Activated CD8-positive, alpha-beta memory T cell treated with anti-CD3 and anti-CD28 coated beads for 1 hour (primary cell): Measurements from ENCODE around the gene ATP6V1B1.
A peak's percentile ranks its signal among the peaks of the same experiment; 100 is the strongest.
"Not testable (repeated sequence)": the region's sequence is repeated elsewhere in the genome, so short reads cannot be mapped to it uniquely, and the experiment has no call there.

ENCODE experiments used
- DNase-seq, 2 donors: peaks; one replicate each; pipeline ENCODE4 v3.0.0-alpha.2; 2020; ENCODE audit warnings: low read depth in 1 of 2; ENCODE audit errors: extremely low read depth in 1 of 2

ATP6V1B1 gene

DNA sequence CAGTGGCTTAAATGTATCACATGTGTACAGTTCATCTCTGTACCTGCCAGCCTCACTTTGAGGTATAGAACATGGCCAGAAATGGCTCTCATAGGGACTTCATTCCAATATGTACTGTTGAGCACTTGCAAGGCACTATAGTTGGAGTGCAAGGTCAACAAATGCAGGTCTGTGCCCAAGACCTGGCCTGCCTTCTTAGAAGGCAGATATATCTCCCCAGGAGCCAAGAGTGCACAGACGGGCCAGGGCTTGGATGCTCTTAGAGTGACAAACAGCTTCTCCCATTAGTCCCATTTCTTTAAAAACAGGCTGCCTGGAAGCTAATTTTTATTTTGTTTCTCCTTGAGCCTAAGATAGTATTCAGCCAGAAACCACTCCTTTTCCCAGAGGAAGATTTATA lies 51.7 kb downstream of the ATP6V1B1 start:
- no peak for DNase-seq

DNA sequence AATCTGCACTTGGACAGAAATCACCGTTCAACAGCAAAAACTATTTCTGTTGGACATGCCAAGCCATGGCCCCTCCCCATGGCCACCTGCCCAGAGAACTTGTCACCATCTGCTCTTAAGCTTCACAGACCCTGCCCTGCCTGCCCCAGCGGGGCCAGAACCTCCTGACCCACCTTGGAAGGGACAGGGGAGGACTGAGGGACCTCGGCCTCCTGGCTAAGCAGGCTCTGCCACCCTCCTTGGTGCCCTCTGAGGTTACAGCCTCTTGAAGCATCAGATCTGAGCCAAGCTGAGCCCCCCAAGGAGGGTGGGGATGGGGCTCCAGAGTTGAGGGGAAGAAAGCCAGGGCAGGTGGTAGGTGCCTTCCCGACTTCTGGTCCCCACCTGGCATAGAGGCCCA lies 52.5 kb downstream of the ATP6V1B1 start:
- DNase-seq = no peak

DNA sequence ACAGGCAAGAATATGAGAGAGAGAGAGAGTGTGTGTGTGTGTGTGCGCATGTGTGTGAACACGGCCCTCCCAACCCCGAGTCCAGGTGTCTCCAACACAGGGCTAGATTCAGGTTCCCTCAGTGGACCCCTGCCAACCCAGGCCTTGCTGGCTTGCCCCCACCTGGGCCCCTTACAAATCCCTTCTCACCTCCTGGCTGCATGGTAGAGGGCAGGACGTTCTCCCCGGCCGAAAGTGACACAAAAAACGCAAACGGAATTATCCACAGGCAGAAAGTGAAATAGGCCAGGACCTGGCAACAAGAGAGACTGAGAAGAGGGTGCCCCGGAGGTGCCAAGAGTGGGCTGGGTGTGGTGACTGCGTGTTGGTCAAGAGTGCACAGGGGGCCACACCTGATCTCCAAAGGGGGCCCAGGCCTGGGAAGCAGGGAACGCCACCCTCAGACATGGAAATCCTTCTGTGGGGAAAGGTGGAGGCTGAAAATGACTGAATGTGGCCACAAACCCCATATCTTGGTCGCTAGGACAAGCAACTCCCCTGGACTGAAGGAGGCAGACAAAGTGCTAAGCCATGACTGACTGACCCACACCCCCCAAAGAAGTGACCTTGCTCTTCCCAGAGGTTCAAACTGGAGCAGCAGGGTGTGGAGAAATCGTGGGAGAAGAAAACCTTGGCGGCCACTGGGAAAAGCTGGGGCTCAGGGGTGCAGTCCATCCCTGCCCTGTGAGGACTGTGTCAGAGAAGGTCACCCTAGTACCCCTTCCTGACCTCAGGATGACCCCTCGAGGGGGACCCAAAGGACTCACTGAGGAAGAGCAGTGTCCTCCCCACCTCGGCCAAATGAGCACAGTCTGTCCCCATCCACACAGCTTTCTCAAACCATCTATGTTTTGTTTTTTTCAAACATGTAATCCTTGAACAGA lies 53.3 kb downstream of the ATP6V1B1 start:
- DNase-seq = no peak

DNA sequence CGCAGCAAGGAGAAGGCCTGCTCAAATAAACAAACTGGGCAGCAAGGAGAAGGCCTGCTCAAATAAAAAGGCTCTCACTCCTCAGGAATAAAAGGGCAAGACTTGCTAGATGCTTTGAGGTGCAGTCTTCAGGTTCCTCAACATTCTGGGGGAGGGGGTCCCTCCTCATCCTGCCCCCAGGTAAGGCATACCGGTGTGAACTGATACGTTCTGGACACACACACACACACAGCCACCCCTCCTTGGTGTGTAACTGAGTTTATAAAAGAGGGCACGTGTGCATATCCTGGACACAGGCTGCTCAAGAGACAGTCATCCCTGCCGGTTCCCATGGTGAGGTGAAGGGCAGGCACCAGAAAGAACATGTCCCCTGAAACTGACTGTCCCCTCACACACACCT lies 54.5 kb downstream of the ATP6V1B1 start:
- no peak for DNase-seq

DNA sequence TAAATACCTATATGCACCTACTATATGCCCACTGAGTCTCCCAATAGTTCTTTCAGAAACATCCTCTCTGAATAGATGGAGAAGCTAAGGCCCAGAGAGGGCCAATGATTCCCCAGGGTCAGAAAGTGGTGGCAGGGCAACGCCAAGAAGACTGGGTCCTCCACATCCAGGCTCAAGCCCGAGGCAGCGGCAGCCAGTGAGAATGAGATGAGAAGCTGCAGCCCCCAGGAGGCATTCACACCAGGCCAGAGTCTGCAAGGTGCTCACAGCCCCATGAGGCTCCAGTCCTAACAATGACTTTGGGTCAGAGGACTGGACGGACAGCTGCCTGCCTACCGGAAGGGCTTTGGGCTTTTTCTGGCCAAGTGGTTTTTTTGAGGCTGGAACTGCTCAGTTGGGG lies 55.4 kb downstream of the ATP6V1B1 start:
- no peak for DNase-seq

DNA sequence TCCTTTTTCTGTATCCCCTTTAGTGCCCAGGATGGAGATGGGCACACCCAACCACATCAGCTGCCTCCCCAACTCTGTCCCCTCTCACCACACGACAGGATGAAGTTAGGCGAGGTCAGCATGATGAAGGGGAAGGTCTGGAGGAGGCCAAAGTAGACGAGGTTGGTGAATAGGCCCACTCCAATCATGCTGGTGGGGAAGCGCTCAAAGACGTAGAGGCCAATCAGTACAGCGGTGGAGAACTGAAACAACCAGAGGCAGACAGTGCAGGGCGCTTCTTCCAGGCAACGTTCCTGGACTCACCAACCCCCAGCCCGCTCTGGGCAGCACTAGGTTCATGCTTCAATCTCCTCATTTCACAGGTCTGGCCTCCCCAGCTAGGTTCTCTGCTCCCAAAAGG lies 56.0 kb downstream of the ATP6V1B1 start:
- DNase-seq = no peak

DNA sequence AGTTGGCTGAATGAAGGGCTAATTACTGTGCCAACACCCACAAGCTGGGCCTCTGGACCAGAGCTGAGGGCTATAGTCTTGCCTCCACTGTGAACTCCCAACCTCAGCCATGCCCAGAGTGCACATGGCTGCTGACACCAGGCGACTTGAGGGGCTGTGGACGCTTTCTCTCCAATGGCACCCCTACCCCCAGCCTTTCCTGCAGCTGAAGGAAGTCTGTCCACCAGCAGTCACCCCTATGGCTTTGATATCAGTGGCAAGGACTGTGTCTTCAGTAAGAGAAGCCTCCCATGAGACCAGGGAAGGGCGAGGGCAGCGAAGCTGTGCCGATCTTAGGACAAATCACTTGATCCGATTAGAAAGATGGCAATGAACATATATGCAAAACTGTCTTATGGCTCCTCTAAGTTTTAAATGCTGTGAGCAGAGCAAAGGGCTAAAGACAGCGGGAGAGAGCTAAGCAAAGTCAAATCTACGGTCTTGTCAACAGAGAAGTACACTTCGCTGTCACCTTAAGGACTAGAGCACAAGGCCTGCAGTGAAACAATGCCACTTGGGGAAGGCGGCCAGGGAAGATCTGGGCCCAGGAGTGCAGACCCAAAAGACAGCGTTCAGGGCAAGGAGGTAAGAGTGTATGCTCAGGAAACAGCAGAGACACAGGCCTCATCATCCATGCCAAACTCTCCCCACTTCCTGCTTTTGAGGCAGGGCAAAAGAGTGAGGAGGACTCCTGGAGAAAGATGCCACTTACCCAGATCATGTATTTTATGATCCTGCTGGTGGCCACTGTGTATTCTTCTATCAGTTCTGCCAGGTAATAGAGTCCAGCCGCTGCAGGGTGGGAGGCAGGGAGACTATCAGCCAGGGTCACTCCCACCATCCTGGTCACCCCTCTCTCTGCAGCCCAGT lies 57.5 kb downstream of the ATP6V1B1 start:
- DNase-seq = no peak

DNA sequence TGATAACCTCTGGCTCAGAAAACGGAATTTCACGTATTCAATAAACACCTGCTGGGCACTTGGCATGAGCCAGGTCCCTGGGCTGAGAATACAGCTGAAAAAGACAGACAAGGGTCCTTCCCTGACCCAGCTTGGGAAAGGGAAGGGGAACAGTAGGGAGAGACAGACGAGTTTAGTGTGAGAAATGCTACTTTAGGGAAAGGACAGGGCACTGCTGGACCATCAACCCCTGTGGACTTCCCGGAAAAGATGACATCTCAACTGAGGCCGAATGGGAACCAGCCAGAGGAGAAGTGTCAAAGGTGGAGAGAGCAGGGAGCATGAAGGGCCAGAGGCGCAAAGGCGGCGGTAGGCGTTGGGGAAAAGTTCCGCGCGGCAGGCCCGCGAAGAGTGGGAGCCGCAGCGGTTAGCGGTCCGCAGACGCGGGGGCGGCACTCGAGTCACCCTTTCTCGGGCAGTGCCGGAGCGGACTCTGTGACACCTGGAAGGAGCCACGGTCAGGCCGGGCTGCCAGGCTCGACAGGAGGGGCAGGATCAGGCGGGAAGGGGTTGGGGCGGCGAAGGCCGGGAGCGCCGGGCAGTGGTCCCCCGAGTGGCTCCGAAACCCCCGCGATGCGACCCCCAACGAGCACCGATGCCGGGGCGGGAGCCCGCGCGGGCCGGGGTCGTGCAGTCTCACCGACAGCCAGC lies 58.5 kb downstream of the ATP6V1B1 start:
- DNase-seq = no peak

DNA sequence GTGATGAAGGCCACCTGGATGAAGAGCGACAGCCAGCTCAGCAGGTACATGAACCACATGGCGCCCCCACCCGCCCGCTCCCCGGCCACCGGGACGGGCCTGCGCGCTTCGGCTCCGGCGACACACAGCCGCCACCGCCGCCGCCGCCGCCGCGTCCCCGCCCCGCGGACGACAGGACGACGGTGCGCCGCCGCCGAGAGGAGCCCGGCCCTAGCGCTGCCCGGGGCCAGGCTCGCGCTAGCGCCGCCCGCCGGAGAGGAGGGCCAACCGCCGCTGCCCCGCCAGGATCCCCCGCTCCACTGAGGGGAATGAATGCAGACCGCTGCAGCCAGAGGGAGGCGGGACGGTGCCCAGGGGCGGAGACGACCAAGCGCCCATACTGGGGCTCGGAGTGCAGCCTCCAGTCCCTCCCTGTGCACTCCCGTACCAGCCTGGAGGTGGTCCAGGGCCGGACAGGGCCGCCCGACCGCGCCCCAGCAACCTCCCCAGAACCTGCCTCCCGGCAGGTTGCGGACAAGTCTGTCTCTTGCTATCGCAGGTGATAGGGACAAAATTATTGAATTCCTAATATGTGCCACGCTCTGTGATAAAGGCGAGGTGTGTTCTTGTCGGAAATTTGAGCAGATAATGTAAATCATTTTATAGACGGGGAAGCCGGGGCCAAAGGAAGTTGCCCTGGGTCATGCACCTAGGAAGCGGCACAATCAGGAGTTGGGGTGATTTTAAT lies 59.2 kb downstream of the ATP6V1B1 start, which contains the start of gene TEX261:
TSS of gene TEX261 (minus strand) at position 175 of the 727 bp plus-strand sequence. CDS start at position 59, 116 bp downstream.
- peak; percentile 71 to 86 for DNase-seq

DNA sequence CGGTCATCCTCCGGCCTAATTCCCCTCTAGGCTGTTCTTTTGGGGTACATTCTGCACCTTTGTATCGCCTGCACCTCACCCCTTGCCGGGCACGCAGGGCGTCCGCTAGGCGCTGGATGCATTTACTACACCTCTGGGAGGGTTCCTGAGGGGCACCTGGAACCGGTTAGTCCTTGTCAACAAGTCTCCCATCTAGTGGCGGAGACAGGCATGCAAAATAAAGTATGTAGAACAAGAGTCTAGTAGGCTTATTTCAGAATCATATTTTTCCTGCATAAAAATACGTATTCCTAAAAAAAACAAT lies 59.7 kb downstream of the ATP6V1B1 start:
- DNase-seq = peak in 1 of 2 donors; percentile 21

DNA sequence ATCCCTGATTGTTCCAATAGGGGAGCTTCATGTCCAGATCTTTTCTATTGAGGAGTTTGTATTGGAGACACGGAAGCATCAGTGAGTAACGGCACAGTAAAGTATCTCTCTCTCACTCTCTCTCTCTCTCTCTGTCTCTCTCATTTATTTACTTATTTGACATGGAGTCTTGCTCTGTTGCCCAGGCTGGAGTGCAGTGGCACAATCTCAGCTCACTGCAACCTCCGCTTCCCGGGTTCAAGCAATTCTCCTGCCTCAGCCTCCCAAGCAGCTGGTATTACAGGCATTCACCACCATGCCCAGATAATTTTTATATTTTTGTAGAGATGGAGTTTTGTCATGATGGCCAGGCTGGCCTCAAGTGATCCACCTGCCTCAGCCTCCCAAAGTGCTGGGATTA lies 63.2 kb downstream of the ATP6V1B1 start:
- DNase-seq = not testable (repeated sequence)

DNA sequence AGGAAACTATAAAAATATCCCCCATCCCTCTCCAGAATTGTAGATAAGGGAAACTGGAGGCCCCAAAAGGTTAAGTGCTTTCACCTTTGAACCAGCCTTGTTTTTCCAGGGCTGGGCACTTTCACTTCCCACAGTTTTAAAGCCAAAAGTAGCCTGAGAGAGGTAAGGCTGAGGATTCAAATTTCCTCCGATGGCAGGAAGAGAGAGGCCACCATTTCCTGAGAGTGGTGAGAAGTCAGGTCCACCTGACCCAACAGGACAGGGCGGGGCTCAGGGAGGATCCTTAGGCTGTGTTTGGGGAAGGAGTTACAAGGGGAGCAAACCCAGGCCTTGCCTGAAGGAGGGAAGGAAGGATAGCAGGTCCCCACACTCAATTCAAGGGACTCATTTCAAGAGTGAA lies 63.7 kb downstream of the ATP6V1B1 start:
- no peak for DNase-seq

DNA sequence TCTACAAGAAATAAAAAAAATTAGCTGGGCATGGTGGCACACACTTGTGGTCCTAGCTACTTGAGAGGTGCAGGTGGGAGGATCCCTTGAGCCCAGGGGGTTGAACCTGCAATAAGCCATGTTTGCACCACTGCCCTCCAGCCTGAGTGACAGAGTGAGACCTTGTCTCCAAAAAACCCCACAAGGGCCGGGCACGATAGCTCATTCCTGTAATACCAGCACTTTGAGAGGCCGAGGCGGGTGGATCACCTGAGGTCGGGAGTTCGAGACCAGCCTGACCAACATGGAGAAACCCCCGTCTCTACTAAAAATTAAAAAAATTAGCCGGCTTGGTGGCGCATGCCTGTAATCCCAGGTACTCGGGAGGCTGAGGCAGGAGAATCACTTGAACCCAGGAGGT lies 64.2 kb downstream of the ATP6V1B1 start:
- not testable (repeated sequence) for DNase-seq

DNA sequence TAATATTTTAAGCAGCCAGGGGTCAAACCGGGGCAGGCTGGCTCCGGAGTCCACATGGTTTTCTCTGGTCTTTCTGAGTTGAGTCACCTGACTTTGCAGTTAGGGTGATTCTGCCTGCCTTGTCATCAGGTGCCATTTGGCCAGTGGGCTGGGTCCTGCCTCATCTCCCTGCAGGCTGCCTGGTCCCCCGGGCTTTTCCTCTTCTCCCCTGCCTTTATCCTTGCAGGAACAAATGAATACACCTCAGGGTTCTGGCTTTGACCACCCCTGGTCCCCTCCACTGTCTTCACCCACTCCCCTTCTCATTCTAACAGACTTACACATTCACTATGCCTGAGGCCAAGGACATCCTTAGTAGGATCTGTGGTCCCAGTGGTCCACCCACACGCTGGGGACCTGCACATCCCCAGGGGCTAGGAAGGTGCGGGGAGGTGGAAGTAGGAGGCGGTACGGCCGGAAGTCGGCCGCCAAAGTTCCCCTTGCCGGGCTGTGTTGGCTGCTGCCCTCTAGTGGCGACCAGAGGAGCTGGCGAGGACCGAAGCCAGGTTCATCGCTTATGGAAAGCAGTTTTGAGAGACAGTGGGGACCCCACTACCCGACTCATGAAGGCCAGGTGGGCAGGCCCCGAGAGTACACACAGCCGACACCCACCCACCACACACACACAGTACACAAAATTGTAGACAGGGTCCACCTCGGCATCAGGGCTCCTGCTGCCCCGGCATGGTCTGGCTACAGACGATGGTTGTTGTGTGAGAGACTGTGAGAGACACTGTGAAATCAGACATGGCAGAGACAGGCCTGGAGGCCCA lies 65.3 kb downstream of the ATP6V1B1 start:
- peak; percentile 50 to 69 for DNase-seq

DNA sequence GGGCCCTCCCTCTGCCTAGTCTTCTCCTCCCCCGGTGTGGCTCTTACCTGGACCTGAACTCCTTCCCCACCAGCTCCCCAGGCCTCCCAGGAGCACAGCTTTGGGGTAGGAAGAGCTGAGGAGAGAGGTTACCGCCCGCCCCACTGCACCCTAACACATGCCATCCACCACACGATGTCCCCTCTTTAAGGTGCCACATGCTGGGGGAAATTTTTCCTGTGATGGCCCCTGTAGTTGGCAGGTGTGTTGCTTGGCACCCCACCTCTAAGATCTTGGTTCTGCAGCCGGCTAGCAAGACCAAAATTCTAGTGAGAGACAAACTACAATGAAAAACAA lies 65.9 kb downstream of the ATP6V1B1 start:
- no peak for DNase-seq

DNA sequence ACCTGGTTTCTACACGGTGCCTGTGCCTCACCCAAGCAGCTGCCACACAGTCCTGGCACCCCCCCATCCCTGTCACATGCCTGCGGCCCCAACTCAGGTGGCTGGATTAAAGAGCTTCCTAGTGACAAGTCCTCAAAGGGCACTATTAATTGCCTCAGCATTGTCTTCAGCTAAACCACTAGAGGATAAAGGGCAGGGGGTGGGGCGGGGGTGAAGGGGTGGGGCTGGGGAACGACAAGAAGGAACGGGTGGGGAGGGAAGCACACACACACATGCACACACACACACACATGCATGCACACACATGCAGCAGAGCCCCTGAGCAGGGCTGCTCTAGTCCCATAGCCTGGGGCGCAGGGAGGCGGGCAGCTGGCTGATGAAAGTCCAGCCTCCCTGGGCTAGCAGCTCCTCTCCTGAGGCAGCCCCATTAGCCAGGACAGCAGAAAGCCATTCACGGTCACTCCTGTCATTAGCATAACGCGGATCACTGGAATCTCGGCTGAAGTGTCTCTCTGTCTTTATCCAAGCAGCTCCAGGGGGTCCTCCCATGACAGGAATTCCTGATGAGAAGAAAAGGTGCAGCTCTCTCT lies 66.4 kb downstream of the ATP6V1B1 start:
- no peak for DNase-seq

DNA sequence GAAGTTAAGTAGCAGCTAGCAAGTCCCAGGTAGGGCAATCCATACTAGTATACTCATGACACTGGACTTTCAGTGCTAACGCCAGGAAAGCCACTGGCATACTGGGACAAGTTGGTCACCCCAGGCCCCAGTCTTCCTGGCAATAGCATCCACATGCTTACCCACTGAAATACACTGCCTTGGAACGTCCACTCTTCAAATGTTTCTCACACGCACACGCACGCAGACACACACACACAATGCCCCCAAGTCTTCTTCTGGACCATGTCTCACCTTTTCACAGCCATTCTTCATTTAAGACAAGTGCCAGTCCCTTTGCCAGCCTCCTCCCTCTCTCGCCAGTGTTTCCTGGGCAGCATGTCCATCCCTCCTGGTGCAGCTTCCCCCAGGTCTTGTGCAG lies 67.7 kb downstream of the ATP6V1B1 start:
- DNase-seq = no peak

DNA sequence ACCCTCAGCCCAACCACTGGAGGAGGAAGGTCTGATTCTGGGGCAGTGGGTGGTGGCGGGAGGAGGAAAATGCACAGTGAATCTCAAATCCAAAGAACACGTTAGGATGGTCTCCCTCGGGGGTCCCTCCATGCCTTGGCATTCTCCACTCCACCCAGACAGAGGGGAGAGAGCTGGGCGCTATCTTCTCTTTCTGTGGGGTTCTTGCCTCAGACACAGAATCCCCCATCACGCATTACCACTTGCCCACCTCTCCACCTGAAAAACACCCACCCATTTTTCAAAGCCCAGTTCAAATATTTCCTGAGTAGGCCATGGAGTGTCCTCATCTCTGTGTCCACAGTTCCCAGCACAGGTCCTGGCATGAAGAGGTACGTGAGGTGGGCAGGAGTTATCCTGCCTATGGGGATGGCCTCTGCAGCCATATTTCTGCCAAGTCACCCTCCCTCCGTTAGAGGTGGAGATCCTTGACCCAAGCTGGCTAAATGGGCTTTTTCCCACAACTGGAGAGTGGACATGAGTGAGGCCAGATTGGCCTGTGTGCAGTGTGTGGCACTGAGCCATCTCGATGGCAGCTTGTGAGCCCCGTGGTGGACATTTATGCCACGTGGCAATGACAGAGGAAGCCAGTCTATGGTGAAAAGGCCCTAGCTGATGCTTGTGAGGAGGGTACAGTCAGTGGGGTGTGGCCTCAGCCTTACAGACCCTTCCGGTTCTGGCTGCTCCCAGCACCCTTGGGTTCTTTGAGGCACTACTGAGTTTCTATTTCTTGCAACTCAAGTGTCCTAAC lies 68.5 kb downstream of the ATP6V1B1 start:
- DNase-seq = no peak

DNA sequence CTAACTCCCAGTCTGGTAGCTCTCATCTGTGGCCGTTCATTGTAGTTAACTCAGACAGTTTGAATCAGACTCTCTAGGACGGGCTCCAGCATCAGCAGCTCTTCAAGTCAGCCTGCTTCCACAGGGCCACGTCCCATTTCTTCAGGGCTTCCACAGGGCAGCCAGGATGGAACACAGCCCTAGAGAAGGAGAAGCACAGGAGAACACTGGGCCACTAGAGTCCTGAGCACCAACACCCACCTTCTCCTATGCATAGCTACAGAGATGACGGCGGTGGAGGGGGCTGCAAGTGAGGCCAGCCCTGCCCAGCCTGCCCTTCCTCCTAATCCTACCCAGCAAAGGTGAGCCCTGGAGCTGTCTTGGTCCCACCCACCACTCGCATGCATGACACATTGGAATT lies 69.2 kb downstream of the ATP6V1B1 start:
- no peak for DNase-seq
